Neural cell (in vitro differentiated cells): ENCODE data around the gene SERGEF. TPM values are rescaled to one million over a fixed set of nuclear protein-coding genes. Genes with fewer than 3 reads are reported as not detected.
A peak's percentile ranks its signal among the peaks of the same experiment; 100 is the strongest.

ENCODE experiments used
- H2AFZ ChIP-seq: fragments of 200-600, 300-800 bp; sonication (generic), shearing (Covaris generic); 2 replicates; pipeline ENCODE4 v1.6.0; 2014; ENCODE audit warnings: low read depth, mild to moderate bottlenecking, antibody characterized with exemption, low read length, moderate library complexity
- H3F3A ChIP-seq: fragments of 200-600 bp; shearing (Covaris generic); 2 replicates; pipeline ENCODE4 v1.6.1; 2016; ENCODE audit warnings: mild to moderate bottlenecking, moderate library complexity, mixed read lengths, antibody characterized with exemption, low read length; ENCODE audit not compliant: insufficient read depth, poor library complexity, severe bottlenecking
- H3K27ac ChIP-seq: fragments of 200-600, 300-800 bp; sonication (generic), shearing (Covaris generic); 2 replicates; pipeline ENCODE4 v1.5.1; 2014; ENCODE audit warnings: mild to moderate bottlenecking, low read length, moderate library complexity
- H3K27me3 ChIP-seq: fragments of 300-800, 200-600 bp; sonication (generic), shearing (Covaris generic); 2 replicates; pipeline ENCODE4 v1.6.0; 2014; ENCODE audit warnings: mild to moderate bottlenecking, low read depth, low read length, moderate library complexity; ENCODE audit not compliant: insufficient read depth
- H3K36me3 ChIP-seq: fragments of 300-800, 200-600 bp; sonication (generic), shearing (Covaris generic); 2 replicates; pipeline ENCODE4 v1.5.1; 2014; ENCODE audit warnings: mild to moderate bottlenecking, antibody characterized with exemption, low read length, moderate library complexity; ENCODE audit not compliant: insufficient read depth
- H3K4me2 ChIP-seq: fragments of 300-800, 200-600 bp; sonication (generic), shearing (Covaris generic); 2 replicates; pipeline ENCODE4 v1.6.0; 2014; ENCODE audit warnings: mild to moderate bottlenecking, low read length
- H3K4me3 ChIP-seq: fragments of 300-800, 200-600 bp; sonication (generic), shearing (Covaris generic); 2 replicates; pipeline ENCODE4 v1.5.1; 2014; ENCODE audit warnings: mild to moderate bottlenecking, low read length, moderate library complexity
- H3K79me2 ChIP-seq: fragments of 200-600 bp; shearing (Covaris generic); replicated peaks from 2 replicates; pipeline ENCODE4 v1.6.0; 2014; ENCODE audit warnings: mild to moderate bottlenecking, low read length, moderate library complexity; ENCODE audit not compliant: insufficient read depth
- H3K9ac ChIP-seq: fragments of 300-800, 200-600 bp; sonication (generic), shearing (Covaris generic); 2 replicates; pipeline ENCODE4 v1.6.1; 2016; ENCODE audit warnings: mild to moderate bottlenecking, low read length, mixed read lengths
- H3K9me2 ChIP-seq: fragments of 200-600 bp; shearing (Covaris generic); 2 replicates; pipeline ENCODE4 v1.6.1; 2016; ENCODE audit warnings: mild to moderate bottlenecking, low read length, mixed read lengths; ENCODE audit not compliant: insufficient read depth
- H3K9me3 ChIP-seq: fragments of 200-600, 300-800 bp; sonication (generic), shearing (Covaris generic); 2 replicates; pipeline ENCODE4 v1.6.1; 2016; ENCODE audit warnings: mild to moderate bottlenecking, mixed run types, low read length, moderate library complexity, mixed read lengths
- H4K20me1 ChIP-seq: fragments of 200-600 bp; shearing (Covaris generic); 2 replicates; pipeline ENCODE4 v1.6.1; 2016; ENCODE audit warnings: mild to moderate bottlenecking, mixed run types; ENCODE audit not compliant: insufficient read depth
- EP300 ChIP-seq: fragments of 450-650 bp; conservative IDR thresholded peaks from 2 replicates; pipeline ENCODE4 v1.6.1; 2014; ENCODE audit warnings: antibody characterized with exemption, mild to moderate bottlenecking, moderate library complexity; ENCODE audit not compliant: poor library complexity, severe bottlenecking
- MXI1 ChIP-seq: fragments of 450-650 bp; conservative IDR thresholded peaks from 2 replicates; pipeline ENCODE4 v1.6.1; 2014; ENCODE audit warnings: antibody characterized with exemption, mild to moderate bottlenecking; ENCODE audit not compliant: poor library complexity, severe bottlenecking
- POLR2AphosphoS5 ChIP-seq: IDR thresholded peaks from 2 replicates; pipeline ENCODE4 v1.6.1; 2012
- RAD21 ChIP-seq: fragments of 450-650 bp; conservative IDR thresholded peaks from 2 replicates; pipeline ENCODE4 v1.6.1; 2014; ENCODE audit warnings: antibody characterized with exemption, mild to moderate bottlenecking, moderate library complexity
- SMC3 ChIP-seq: fragments of 450-650 bp; conservative IDR thresholded peaks from 2 replicates; pipeline ENCODE4 v1.6.1; 2014; ENCODE audit warnings: antibody characterized with exemption, mild to moderate bottlenecking, moderate library complexity; ENCODE audit not compliant: poor library complexity
- TAF1 ChIP-seq: IDR thresholded peaks from 2 replicates; pipeline ENCODE4 v1.6.1; 2012; ENCODE audit warnings: low read depth
- polyA plus RNA-seq: library from polyadenylated mRNA; depleted of rRNA; stranded (reverse); fragments of >200 nt; gene quantifications from 2 replicates; pipeline ENCODE4 v1.2.3, GENCODE V29; 2014
- TF ChIP-seq, protein P1 (sequence below): IDR thresholded peaks from 2 replicates; pipeline ENCODE4 v1.6.1; 2012; ENCODE audit warnings: borderline replicate concordance
- TF ChIP-seq, protein P2 (sequence below): fragments of 450-650 bp; IDR thresholded peaks from 2 replicates; pipeline ENCODE4 v1.5.1; 2014; ENCODE audit warnings: antibody characterized with exemption, mild to moderate bottlenecking, moderate library complexity; ENCODE audit not compliant: poor library complexity, severe bottlenecking

Gene SERGEF
- polyA plus RNA-seq, 1 donor from 2014 or later: 49.6 TPM

DNA sequence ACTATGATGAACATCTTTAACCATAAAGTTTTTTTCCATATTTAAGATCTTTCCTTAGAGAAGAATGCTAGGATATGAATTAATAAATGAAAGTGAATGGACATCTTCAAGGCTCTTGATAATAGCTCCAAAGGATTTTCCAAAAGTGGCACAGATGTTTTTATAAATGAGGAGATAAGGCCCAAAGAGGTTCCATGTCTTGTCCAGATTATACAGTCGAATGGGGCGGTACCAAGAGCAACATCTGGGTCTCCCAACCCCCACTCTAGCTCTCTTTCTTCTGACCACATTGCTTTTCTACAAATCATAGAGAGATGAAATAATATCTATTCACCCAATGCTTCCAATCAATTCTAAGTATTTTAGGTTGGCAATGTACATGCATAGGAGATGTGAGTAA is 164.1 kb downstream of the SERGEF start:
- no peaks in the 10 kb centered on the region for H3K36me3 ChIP-seq
- no peak overlapping the region for H2AFZ ChIP-seq
- TF ChIP-seq, protein P1, sequence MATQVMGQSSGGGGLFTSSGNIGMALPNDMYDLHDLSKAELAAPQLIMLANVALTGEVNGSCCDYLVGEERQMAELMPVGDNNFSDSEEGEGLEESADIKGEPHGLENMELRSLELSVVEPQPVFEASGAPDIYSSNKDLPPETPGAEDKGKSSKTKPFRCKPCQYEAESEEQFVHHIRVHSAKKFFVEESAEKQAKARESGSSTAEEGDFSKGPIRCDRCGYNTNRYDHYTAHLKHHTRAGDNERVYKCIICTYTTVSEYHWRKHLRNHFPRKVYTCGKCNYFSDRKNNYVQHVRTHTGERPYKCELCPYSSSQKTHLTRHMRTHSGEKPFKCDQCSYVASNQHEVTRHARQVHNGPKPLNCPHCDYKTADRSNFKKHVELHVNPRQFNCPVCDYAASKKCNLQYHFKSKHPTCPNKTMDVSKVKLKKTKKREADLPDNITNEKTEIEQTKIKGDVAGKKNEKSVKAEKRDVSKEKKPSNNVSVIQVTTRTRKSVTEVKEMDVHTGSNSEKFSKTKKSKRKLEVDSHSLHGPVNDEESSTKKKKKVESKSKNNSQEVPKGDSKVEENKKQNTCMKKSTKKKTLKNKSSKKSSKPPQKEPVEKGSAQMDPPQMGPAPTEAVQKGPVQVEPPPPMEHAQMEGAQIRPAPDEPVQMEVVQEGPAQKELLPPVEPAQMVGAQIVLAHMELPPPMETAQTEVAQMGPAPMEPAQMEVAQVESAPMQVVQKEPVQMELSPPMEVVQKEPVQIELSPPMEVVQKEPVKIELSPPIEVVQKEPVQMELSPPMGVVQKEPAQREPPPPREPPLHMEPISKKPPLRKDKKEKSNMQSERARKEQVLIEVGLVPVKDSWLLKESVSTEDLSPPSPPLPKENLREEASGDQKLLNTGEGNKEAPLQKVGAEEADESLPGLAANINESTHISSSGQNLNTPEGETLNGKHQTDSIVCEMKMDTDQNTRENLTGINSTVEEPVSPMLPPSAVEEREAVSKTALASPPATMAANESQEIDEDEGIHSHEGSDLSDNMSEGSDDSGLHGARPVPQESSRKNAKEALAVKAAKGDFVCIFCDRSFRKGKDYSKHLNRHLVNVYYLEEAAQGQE: no peak
- TF ChIP-seq EP300 (no peak), POLR2AphosphoS5 (no peak), MXI1 (no peak), SMC3 (no peak)
- TF ChIP-seq, protein P2, sequence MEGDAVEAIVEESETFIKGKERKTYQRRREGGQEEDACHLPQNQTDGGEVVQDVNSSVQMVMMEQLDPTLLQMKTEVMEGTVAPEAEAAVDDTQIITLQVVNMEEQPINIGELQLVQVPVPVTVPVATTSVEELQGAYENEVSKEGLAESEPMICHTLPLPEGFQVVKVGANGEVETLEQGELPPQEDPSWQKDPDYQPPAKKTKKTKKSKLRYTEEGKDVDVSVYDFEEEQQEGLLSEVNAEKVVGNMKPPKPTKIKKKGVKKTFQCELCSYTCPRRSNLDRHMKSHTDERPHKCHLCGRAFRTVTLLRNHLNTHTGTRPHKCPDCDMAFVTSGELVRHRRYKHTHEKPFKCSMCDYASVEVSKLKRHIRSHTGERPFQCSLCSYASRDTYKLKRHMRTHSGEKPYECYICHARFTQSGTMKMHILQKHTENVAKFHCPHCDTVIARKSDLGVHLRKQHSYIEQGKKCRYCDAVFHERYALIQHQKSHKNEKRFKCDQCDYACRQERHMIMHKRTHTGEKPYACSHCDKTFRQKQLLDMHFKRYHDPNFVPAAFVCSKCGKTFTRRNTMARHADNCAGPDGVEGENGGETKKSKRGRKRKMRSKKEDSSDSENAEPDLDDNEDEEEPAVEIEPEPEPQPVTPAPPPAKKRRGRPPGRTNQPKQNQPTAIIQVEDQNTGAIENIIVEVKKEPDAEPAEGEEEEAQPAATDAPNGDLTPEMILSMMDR: no peak
- H3K9me2 ChIP-seq: no peaks in the 10 kb centered on the region
- no peak overlapping the region for H3K9ac ChIP-seq
- no peak overlapping the region for H3K27ac ChIP-seq
- no peaks in the 10 kb centered on the region for H3F3A ChIP-seq
- H3K79me2 ChIP-seq: no peaks in the 10 kb centered on the region
- no peaks in the 10 kb centered on the region for H4K20me1 ChIP-seq
- H3K27me3 ChIP-seq: no peaks in the 10 kb centered on the region
- no peak overlapping the region for H3K4me2 ChIP-seq
- no peaks in the 10 kb centered on the region for H3K9me3 ChIP-seq
- no peak overlapping the region for H3K4me3 ChIP-seq

DNA sequence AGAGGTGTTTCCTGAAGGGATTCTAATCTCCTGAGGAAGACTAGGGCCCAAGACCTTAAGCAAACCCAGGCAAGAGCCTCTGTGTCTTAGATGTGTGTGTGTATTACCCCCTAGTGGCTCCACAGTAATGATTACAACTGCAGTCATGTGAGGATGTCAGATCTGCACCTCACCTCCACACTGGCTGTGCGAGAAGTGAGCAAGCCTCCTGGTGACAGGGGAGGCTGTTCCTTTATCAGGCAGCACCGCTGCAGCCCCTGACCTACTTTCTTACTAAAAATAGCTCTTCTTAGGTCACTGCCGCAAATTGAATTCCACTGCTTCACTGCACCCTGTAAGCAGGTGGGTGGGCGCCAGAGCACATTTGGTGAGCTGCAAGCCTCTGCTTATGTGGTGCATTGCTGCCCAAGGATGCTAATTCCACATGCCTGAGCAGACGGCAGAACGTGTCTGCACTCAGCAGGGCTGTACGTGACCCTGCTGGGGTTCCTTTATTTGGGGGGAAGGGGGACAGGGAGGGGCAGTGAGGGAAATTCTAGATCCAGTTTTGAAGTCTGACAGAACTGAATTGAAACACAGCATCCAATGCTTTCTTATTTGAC is 165.9 kb downstream of the SERGEF start:
- no peak overlapping the region for H3K4me2 ChIP-seq
- H3F3A ChIP-seq: no peaks in the 10 kb centered on the region
- H3K9ac ChIP-seq: no peak overlapping the region
- H3K36me3 ChIP-seq: no peaks in the 10 kb centered on the region
- H3K79me2 ChIP-seq: no peaks in the 10 kb centered on the region
- H3K9me3 ChIP-seq: no peaks in the 10 kb centered on the region
- no peaks in the 10 kb centered on the region for H4K20me1 ChIP-seq
- TF ChIP-seq TAF1 (no peak), POLR2AphosphoS5 (peak; percentile 27), SMC3 (peak; percentile 52), RAD21 (peak; percentile 67), EP300 (peak; percentile 19)
- TF ChIP-seq, protein P1: no peak
- TF ChIP-seq, protein P2: peak; percentile 67
- H3K27me3 ChIP-seq: no peaks in the 10 kb centered on the region
- H3K27ac ChIP-seq: peak overlapping the region; percentile 10
- H3K4me3 ChIP-seq: no peak overlapping the region
- no peak overlapping the region for H2AFZ ChIP-seq
- H3K9me2 ChIP-seq: no peaks in the 10 kb centered on the region
